MCF 10A (cell line): Measurements from ENCODE around the gene CD8B. TPM values are rescaled to one million over a fixed set of nuclear protein-coding genes. Genes with fewer than 3 reads are reported as not detected.

Experiments used
- BruUV-seq: library from RNA; stranded (reverse); fragments of 400-500 nt; replicated peaks from 2 replicates; lab custom pipeline; 2021; lab: Mats Ljungman, UMichigan
- CTCF ChIA-PET: fragments of 300-600 bp; sonication (Branson Sonifier 250); formaldehyde crosslinking; extraction: SDS; loops from one replicate; lab custom pipeline; 2021; ENCODE audit warnings: antibody characterized with exemption, inconsistent platforms; lab: Yijun Ruan, JAX
- POLR2A ChIA-PET: fragments of 300-600, 350-650 bp; sonication (Branson Sonifier 250); formaldehyde crosslinking; extraction: SDS; loops from one replicate; lab custom pipeline; 2020; ENCODE audit warnings: antibody characterized with exemption, inconsistent platforms; lab: Yijun Ruan, JAX
- DNase-seq: peaks from one replicate; pipeline ENCODE4 v3.0.0-alpha.2; 2018; ENCODE audit not compliant: unreplicated experiment
- H3K27ac Mint-ChIP-seq: one replicate; pipeline ENCODE4 v1.8.0; 2022; ENCODE audit warnings: mild to moderate bottlenecking, low read depth, mixed read lengths; ENCODE audit not compliant: unreplicated experiment
- H3K27me3 Mint-ChIP-seq: one replicate; pipeline ENCODE4 v1.8.0; 2022; ENCODE audit warnings: mixed read lengths; ENCODE audit not compliant: insufficient read depth, unreplicated experiment
- H3K36me3 Mint-ChIP-seq: one replicate; pipeline ENCODE4 v1.8.0; 2022; ENCODE audit warnings: mild to moderate bottlenecking, moderate library complexity, mixed read lengths; ENCODE audit not compliant: insufficient read depth, unreplicated experiment
- H3K4me1 Mint-ChIP-seq: one replicate; pipeline ENCODE4 v1.8.0; 2022; ENCODE audit warnings: mixed read lengths; ENCODE audit not compliant: insufficient read depth, unreplicated experiment
- H3K4me3 Mint-ChIP-seq: one replicate; pipeline ENCODE4 v1.8.0; 2022; ENCODE audit warnings: mild to moderate bottlenecking, moderate library complexity, mixed read lengths; ENCODE audit not compliant: unreplicated experiment
- H3K9me3 Mint-ChIP-seq: one replicate; pipeline ENCODE4 v1.8.0; 2022; ENCODE audit warnings: mixed read lengths; ENCODE audit not compliant: unreplicated experiment
- intact Hi-C: fragments of 100-400 bp; cut with micrococcal nuclease; formaldehyde crosslinking; loops from 2 replicates; pipeline ENCODE4 v1.14.1; 2022
- total RNA-seq: library from RNA; stranded (reverse); gene quantifications from 2 replicates; pipeline ENCODE4 v1.2.3, GENCODE V29; 2022
- TF ChIP-seq, protein P1 (sequence below): fragments of 200-600 bp; IDR thresholded peaks from one replicate; pipeline ENCODE4 v1.8.0; 2022; ENCODE audit warnings: antibody characterized with exemption, mild to moderate bottlenecking; ENCODE audit not compliant: unreplicated experiment

CD8B gene
- total RNA-seq, 1 experiment from 2014 or later = not detected

DNA sequence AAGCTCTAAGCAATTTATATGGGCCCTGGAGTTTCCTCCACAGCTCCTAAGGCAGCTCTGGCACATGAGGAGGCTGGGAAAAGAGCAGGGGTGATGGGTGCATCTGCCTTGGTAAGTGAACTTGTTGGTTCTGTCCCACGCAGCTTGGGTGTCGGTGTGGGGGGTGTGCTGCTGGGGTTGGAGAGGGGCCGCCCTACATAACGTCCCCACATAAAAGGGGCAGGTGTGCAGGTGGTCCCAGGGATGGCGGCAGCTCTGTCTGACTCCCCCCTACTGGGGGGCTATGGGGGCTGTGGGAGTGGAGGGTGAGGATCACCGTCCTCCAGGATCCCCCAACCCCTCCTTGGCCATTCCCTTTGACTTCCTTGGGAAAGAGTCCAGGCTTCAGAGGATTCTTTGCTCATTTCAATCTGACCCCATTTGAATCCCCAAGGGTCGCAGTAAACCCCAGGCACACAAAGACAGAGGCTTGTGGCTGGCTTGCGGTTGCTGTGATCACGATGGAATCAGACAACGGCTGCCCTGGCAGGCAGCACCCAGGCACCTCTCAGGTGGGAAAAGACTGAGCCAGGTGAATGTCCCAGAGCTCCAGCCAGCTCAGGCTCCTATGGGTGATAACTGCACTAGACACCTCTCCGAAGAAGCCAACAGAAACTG, 36.5 kb downstream of the CD8B start:
- Mint-ChIP-seq H3K27me3 (no peaks in the 10 kb centered on the region), H3K9me3 (no peaks in the 10 kb centered on the region), H3K4me1 (peaks cover 5% of the 10 kb centered on the region), H3K36me3 (no peaks in the 10 kb centered on the region), H3K27ac (no peak overlapping the region), H3K4me3 (no peak overlapping the region)
- ChIA-PET CTCF (interaction anchor here (2.4 kb wide), 1 partner anchor 18 kb away, joined by 9 read pairs; no protein-coding TSS in a partner anchor), POLR2A (no interaction called here)
- TF ChIP-seq, protein P1, sequence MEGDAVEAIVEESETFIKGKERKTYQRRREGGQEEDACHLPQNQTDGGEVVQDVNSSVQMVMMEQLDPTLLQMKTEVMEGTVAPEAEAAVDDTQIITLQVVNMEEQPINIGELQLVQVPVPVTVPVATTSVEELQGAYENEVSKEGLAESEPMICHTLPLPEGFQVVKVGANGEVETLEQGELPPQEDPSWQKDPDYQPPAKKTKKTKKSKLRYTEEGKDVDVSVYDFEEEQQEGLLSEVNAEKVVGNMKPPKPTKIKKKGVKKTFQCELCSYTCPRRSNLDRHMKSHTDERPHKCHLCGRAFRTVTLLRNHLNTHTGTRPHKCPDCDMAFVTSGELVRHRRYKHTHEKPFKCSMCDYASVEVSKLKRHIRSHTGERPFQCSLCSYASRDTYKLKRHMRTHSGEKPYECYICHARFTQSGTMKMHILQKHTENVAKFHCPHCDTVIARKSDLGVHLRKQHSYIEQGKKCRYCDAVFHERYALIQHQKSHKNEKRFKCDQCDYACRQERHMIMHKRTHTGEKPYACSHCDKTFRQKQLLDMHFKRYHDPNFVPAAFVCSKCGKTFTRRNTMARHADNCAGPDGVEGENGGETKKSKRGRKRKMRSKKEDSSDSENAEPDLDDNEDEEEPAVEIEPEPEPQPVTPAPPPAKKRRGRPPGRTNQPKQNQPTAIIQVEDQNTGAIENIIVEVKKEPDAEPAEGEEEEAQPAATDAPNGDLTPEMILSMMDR = no peak
- BruUV-seq = no TSS peak
- DNase-seq = no peak
- intact Hi-C loops = no loop called here

DNA sequence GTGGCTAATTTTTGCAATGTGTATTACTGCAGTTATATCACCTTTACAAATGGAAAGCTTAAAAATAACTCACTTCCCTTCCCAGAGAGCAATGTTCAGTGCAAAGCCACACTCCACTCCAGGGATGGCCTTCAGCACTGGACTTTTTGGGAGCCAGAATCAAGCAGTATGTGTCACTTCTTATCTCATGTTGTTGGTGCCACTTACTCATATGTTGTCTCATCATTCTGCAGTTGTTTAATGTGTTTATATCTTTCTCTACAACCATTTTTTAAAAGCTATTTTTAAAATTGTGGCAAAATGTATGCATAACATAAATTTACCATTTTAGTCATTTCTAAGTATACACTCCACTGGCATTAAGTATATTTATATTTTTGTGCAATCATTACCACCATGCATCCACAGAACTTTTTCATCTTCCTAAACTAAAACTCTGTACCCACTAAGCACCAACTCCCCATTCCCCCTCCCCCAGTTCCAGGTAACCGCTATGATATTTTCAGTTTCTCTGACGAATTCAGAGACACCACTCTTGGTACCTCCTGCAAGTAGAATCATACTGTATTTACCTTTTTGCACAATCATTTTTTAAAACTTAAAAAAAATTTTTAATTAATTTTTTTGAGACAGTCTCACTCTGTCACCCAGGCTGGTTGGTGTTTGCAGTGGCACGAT, 38.9 kb downstream of the CD8B start:
- no peak overlapping the region for H3K27ac Mint-ChIP-seq
- POLR2A ChIA-PET = interaction anchor here (0.7 to 1.4 kb wide), 2 partner anchors 10 to 314 kb away, joined by 3 to 6 read pairs; no protein-coding TSS in a partner anchor
- no peak overlapping the region for H3K4me3 Mint-ChIP-seq
- H3K36me3 Mint-ChIP-seq = no peaks in the 10 kb centered on the region
- BruUV-seq = no TSS peak
- H3K9me3 Mint-ChIP-seq = no peaks in the 10 kb centered on the region
- DNase-seq = no peak
- CTCF ChIA-PET = interaction anchor here (0.6 to 0.8 kb wide), 3 partner anchors 279 to 394 kb away, joined by 4 read pairs; no protein-coding TSS in a partner anchor
- intact Hi-C loops = no loop called here
- peaks cover 5% of the 10 kb centered on the region for H3K4me1 Mint-ChIP-seq
- TF ChIP-seq, protein P1 = no peak
- H3K27me3 Mint-ChIP-seq = no peaks in the 10 kb centered on the region

DNA sequence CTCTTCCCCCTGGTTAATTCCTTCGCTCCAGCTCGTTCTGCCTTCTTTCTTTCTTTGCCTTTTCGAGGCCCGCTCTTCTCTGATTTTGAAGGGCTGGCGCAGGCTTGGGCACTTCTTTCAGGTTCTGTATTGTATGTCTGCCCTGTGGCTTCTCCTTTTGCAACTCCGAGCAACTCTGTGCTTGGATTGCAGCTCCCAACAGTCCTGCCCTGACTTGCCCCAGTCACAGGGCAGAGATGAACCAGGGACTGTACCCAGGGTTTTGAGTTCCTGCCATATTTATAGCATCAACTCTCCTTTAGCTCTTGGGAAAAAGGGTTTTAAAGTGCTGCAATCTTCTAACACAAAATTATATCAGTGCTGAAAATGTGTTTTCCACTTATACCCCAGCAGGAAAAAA, 39.8 kb downstream of the CD8B start:
- ChIA-PET POLR2A (interaction anchor here (0.7 to 1.4 kb wide), 3 partner anchors 9 to 380 kb away, joined by 3 to 6 read pairs (median 3); no protein-coding TSS in a partner anchor), CTCF (interaction anchor here (0.6 to 0.8 kb wide), 2 partner anchors 297 to 395 kb away, joined by 4 read pairs; no protein-coding TSS in a partner anchor)
- Mint-ChIP-seq H3K4me3 (no peak overlapping the region), H3K36me3 (no peaks in the 10 kb centered on the region), H3K4me1 (peaks cover 5% of the 10 kb centered on the region), H3K27me3 (no peaks in the 10 kb centered on the region), H3K27ac (no peak overlapping the region), H3K9me3 (no peaks in the 10 kb centered on the region)
- no TSS peak for BruUV-seq
- intact Hi-C loops = no loop called here
- DNase-seq = no peak
- TF ChIP-seq, protein P1 = no peak

DNA sequence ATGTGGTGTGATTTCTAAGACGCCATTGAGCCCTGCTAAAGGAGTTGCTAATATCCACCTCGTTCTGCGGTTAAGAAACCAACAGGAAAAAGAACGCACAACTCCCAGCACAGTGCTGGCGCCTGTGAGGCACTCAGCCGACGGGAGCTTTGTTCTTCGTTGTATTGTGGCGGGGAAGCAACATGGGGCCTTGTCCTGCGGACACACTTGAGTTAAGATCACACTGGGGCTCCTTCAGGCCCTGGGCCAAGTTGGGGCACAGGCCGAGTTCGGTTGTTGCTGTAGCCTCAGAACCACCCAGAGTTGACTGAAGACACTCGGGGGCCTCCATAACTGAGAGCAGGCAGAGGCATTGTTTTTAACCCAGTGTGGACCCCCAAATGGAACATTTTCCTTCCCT, 40.4 kb downstream of the CD8B start:
- H3K9me3 Mint-ChIP-seq = no peaks in the 10 kb centered on the region
- BruUV-seq = no TSS peak
- TF ChIP-seq, protein P1 = no peak
- CTCF ChIA-PET = no interaction called here
- no peaks in the 10 kb centered on the region for H3K27me3 Mint-ChIP-seq
- no peaks in the 10 kb centered on the region for H3K36me3 Mint-ChIP-seq
- no peak overlapping the region for H3K27ac Mint-ChIP-seq
- no peak overlapping the region for H3K4me3 Mint-ChIP-seq
- peaks cover 5% of the 10 kb centered on the region for H3K4me1 Mint-ChIP-seq
- intact Hi-C loops = no loop called here
- POLR2A ChIA-PET = interaction anchor here (0.7 to 1.4 kb wide), 2 partner anchors 8 to 380 kb away, joined by 3 to 6 read pairs; no protein-coding TSS in a partner anchor
- DNase-seq = no peak
